ENCODE data around the gene LCK.

Gene LCK

DNA sequence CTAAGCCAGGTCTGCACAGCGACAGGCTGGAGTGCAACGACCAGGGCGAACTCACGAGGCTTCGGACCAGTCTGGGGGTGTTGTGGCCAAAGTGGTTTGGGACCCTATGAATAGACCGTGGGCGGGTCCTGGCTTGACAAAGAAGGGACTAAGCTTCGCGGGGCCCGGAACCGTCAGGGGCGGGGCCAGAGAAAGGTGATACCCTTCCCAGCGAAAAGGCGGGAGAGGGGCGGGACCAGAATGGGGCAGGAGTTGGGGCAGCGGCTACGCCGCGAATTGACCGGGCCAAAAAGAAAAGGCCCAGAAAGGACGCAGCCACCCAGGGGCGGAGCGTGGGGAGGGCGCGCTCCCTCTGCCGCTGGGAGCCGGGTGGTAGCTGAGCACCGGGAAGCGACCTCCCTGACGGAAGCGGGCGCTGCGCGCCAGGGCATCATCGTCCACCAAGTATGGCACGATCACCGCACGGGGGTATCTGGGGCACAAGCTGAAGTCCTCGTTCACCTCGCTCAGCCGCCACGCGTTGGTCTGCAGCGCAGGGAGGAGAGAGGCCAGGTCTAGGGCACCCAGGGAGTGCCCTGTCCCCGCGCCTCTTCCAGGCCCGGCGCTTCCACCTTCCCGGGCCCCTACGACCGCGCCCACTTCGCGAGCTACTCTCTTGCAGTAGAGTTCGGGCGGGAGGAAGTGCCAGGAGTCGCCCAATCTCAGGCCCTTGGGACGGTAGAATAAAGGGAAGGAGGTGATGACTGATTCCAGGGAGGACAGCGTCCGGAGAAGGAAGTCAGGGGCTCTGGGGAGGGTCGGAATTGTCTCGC is 10.7 kb upstream of the LCK start (continued):
- TF ChIP-seq, protein P1, sequence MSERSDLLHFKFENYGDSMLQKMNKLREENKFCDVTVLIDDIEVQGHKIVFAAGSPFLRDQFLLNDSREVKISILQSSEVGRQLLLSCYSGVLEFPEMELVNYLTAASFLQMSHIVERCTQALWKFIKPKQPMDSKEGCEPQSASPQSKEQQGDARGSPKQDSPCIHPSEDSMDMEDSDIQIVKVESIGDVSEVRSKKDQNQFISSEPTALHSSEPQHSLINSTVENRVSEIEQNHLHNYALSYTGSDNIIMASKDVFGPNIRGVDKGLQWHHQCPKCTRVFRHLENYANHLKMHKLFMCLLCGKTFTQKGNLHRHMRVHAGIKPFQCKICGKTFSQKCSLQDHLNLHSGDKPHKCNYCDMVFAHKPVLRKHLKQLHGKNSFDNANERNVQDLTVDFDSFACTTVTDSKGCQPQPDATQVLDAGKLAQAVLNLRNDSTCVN (tag by site-specific recombination; optimal IDR thresholded peaks at IDR 0.05), result peak; percentile 40
- TF ChIP-seq, protein P2, sequence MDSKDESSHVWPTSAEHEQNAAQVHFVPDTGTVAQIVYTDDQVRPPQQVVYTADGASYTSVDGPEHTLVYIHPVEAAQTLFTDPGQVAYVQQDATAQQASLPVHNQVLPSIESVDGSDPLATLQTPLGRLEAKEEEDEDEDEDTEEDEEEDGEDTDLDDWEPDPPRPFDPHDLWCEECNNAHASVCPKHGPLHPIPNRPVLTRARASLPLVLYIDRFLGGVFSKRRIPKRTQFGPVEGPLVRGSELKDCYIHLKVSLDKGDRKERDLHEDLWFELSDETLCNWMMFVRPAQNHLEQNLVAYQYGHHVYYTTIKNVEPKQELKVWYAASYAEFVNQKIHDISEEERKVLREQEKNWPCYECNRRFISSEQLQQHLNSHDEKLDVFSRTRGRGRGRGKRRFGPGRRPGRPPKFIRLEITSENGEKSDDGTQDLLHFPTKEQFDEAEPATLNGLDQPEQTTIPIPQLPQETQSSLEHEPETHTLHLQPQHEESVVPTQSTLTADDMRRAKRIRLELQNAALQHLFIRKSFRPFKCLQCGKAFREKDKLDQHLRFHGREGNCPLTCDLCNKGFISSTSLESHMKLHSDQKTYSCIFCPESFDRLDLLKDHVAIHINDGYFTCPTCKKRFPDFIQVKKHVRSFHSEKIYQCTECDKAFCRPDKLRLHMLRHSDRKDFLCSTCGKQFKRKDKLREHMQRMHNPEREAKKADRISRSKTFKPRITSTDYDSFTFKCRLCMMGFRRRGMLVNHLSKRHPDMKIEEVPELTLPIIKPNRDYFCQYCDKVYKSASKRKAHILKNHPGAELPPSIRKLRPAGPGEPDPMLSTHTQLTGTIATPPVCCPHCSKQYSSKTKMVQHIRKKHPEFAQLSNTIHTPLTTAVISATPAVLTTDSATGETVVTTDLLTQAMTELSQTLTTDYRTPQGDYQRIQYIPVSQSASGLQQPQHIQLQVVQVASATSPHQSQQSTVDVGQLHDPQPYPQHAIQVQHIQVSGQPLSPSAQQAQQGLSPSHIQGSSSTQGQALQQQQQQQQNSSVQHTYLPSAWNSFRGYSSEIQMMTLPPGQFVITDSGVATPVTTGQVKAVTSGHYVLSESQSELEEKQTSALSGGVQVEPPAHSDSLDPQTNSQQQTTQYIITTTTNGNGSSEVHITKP (tag by site-specific recombination; IDR thresholded peaks at IDR 0.05), result peak; percentile 65
- TF ChIP-seq, protein P3, sequence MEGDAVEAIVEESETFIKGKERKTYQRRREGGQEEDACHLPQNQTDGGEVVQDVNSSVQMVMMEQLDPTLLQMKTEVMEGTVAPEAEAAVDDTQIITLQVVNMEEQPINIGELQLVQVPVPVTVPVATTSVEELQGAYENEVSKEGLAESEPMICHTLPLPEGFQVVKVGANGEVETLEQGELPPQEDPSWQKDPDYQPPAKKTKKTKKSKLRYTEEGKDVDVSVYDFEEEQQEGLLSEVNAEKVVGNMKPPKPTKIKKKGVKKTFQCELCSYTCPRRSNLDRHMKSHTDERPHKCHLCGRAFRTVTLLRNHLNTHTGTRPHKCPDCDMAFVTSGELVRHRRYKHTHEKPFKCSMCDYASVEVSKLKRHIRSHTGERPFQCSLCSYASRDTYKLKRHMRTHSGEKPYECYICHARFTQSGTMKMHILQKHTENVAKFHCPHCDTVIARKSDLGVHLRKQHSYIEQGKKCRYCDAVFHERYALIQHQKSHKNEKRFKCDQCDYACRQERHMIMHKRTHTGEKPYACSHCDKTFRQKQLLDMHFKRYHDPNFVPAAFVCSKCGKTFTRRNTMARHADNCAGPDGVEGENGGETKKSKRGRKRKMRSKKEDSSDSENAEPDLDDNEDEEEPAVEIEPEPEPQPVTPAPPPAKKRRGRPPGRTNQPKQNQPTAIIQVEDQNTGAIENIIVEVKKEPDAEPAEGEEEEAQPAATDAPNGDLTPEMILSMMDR (tag by site-specific recombination; IDR thresholded peaks at IDR 0.05), result peak; percentile 78
- TF ChIP-seq ZNF341 (tag by site-specific recombination; IDR thresholded peaks at IDR 0.05; ENCODE audit: low read depth) (peak; percentile 20; the same call in 1 of the 2 replicates), SP3 (tag by site-specific recombination; IDR thresholded peaks at IDR 0.05) (peak; percentile 61), ZNF169 (tag by site-specific recombination; IDR thresholded peaks at IDR 0.05) (no peak), MYNN (tag by site-specific recombination; IDR thresholded peaks at IDR 0.05; ENCODE audit: borderline replicate concordance) (no peak), ZNF560 (tag by site-specific recombination; IDR thresholded peaks at IDR 0.05; ENCODE audit: borderline replicate concordance) (no peak)

DNA sequence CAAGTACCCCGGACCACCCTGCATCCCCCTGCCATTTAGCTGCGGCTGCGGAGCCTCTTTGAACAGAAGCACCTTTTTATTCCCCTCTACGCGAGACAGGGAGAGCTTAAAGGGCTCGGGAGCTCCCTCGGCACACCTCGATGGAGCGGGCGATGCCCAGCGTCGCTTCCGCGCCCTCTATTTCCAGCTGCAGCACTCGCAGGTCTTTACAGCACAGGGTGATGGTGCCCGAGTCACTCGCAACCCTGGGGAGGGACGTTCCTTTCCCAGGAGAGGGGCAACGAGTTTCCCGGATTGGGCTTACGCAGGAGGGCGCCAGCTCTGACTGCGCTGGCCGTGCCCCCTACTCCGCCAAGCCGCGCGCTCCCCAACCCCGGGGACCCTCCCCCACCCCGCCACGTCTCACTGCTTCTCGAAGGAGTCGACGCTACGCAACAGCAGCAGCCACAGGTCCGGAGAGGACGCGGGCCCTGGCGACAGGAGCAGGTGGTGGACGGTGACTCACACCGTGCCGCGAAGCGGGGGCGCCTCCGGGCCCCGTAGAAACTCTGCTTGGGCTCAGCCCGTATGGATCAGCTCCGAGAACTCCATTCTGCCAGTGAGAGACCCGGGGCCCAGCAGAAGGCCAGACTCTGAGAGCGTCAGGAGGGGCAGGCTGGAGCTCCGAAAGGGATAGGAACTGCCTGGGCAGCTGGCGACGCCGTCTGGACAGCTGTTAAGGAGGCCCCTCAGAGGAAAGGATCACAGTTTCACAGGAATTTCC is 9.9 kb upstream of the LCK start:
- ChIA-PET POLR2A (interaction anchor here (0.6 to 1.6 kb wide), 3 partner anchors 10 to 62 kb away, joined by 3 to 6 read pairs (median 5); partner anchors contain the start of gene TXLNA), CTCF (interaction anchor here (0.6 to 5.9 kb wide), 4 partner anchors 7 to 13 kb away, joined by 3 to 33 read pairs (median 4); partner anchors contain the start of gene FAM167B)
- Histone ChIP-seq H3K9me3 (ENCODE audit: control insufficient read depth, insufficient read depth, low read depth, low read length) (no peaks in the 10 kb centered on the region), H3K4me3 (ENCODE audit: low read depth, low read length) (no peak overlapping the region), H3K4me1 (ENCODE audit: control insufficient read depth, insufficient read depth, low read length) (no peaks in the 10 kb centered on the region), H3K27ac (ENCODE audit: extremely low read depth, low read depth, low read length) (no peak overlapping the region), H3K36me3 (ENCODE audit: control insufficient read depth in 2 of 2, insufficient read depth in 1 of 2, low read length in 2 of 2) (no peaks in the 10 kb centered on the region)
- TF ChIP-seq SCRT2 (tag by site-specific recombination; IDR thresholded peaks at IDR 0.05), result no peak
- TF ChIP-seq ZNF776 (tag by site-specific recombination; IDR thresholded peaks at IDR 0.05; ENCODE audit: borderline replicate concordance), result no peak
- no peak for TF ChIP-seq ZFP69B (tag by site-specific recombination; IDR thresholded peaks at IDR 0.05)

DNA sequence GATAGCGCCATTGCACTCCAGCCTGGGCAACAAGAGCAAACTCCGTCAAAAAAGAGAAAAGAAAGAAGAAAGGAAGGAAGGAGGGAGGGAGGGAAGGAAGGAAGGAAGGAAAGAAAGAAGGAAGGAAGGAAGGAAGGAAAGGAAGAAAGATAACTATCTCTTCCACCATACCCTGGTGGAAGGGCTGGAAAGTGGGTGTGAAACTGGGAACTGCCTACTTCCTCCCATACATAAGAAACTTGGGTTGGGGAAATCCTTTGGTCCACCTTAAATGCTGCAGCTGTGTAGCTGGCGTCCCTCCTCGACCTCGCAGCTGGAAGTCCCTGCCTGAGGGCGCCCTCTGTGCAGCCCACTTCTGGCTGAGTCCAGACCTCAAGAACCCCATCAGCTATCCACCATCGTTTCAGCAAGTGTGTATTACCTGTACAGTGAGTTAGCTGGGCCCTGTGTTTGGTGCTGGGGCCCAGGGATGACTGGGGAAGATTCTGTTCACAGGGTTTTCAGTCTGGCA is 8.7 kb upstream of the LCK start:
- ChIA-PET POLR2A (interaction anchor here (0.8 to 1.1 kb wide), 2 partner anchors 14 to 94 kb away, joined by 3 read pairs; partner anchors contain the start of gene MARCKSL1), CTCF (interaction anchor here (0.7 kb wide), 1 partner anchor 27 kb away, joined by 6 read pairs; no protein-coding TSS in a partner anchor)
- Histone ChIP-seq H3K9me3 (ENCODE audit: control insufficient read depth, insufficient read depth, low read depth, low read length) (no peaks in the 10 kb centered on the region), H3K4me1 (ENCODE audit: control insufficient read depth, insufficient read depth, low read length) (no peaks in the 10 kb centered on the region), H3K4me3 (ENCODE audit: low read depth, low read length) (no peak overlapping the region), H3K36me3 (ENCODE audit: control insufficient read depth in 2 of 2, insufficient read depth in 1 of 2, low read length in 2 of 2) (no peaks in the 10 kb centered on the region), H3K27ac (ENCODE audit: extremely low read depth, low read depth, low read length) (no peak overlapping the region)
- TF ChIP-seq, protein P4, sequence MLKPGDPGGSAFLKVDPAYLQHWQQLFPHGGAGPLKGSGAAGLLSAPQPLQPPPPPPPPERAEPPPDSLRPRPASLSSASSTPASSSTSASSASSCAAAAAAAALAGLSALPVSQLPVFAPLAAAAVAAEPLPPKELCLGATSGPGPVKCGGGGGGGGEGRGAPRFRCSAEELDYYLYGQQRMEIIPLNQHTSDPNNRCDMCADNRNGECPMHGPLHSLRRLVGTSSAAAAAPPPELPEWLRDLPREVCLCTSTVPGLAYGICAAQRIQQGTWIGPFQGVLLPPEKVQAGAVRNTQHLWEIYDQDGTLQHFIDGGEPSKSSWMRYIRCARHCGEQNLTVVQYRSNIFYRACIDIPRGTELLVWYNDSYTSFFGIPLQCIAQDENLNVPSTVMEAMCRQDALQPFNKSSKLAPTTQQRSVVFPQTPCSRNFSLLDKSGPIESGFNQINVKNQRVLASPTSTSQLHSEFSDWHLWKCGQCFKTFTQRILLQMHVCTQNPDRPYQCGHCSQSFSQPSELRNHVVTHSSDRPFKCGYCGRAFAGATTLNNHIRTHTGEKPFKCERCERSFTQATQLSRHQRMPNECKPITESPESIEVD (tag by site-specific recombination; IDR thresholded peaks at IDR 0.05), result no peak
- TF ChIP-seq ZNF366 (tag by site-specific recombination; conservative IDR thresholded peaks at IDR 0.05) (peak; percentile 96), ZNF239 (tag by site-specific recombination; IDR thresholded peaks at IDR 0.05) (no peak), ZXDB (tag by site-specific recombination; IDR thresholded peaks at IDR 0.05) (no peak), ZNF302 (tag by site-specific recombination; IDR thresholded peaks at IDR 0.05; ENCODE audit: low read depth) (no peak), ZNF214 (tag by site-specific recombination; IDR thresholded peaks at IDR 0.05; ENCODE audit: borderline replicate concordance) (no peak), ZNF266 (tag by site-specific recombination; IDR thresholded peaks at IDR 0.05; ENCODE audit: low read depth) (no peak), ZSCAN30 (tag by site-specific recombination; IDR thresholded peaks at IDR 0.05) (no peak), ZNF48 (tag by site-specific recombination; IDR thresholded peaks at IDR 0.05) (no peak), PRDM1 (tag by site-specific recombination; IDR thresholded peaks at IDR 0.05) (0 out of 2 replicates have a peak, but pooled peaks have one; percentile 30), ZNF510 (tag by site-specific recombination; IDR thresholded peaks at IDR 0.05; ENCODE audit: insufficient replicate concordance) (no peak)
